Neural crest cell (in vitro differentiated cells): ENCODE results near the gene NCR3LG1. TPM values are rescaled to one million over a fixed set of nuclear protein-coding genes. Genes with fewer than 3 reads are reported as not detected.

Experiments
- DNase-seq: peaks from one replicate; pipeline ENCODE4 v3.0.0; 2021; ENCODE audit warnings: low read depth, mixed read lengths, low spot score
- H3K27ac Mint-ChIP-seq: one replicate; pipeline ENCODE4 v1.8.0; 2021; ENCODE audit warnings: mild to moderate bottlenecking, mixed read lengths; ENCODE audit not compliant: unreplicated experiment
- H3K27me3 Mint-ChIP-seq: 2 replicates; pipeline ENCODE4 v1.8.0; 2021; ENCODE audit warnings: low read depth, mild to moderate bottlenecking, mixed read lengths
- H3K36me3 Mint-ChIP-seq: 2 replicates; pipeline ENCODE4 v1.8.0; 2021; ENCODE audit warnings: low read depth, mild to moderate bottlenecking, mixed read lengths
- H3K4me1 Mint-ChIP-seq: 2 replicates; pipeline ENCODE4 v1.8.0; 2021; ENCODE audit warnings: mixed read lengths
- H3K4me3 Mint-ChIP-seq: one replicate; pipeline ENCODE4 v1.8.0; 2021; ENCODE audit warnings: mild to moderate bottlenecking, mixed read lengths
- H3K9me3 Mint-ChIP-seq: 2 replicates; pipeline ENCODE4 v1.8.0; 2021; ENCODE audit warnings: mixed read lengths
- CTCF ChIP-seq: fragments of 200-600 bp; sonication (generic); conservative IDR thresholded peaks from 2 replicates; pipeline ENCODE4 v1.5.0; 2021; ENCODE audit warnings: antibody characterized with exemption, mild to moderate bottlenecking
- total RNA-seq: library from RNA; stranded (reverse); gene quantifications from 2 replicates; pipeline ENCODE4 v1.2.1, GENCODE V29; 2021

The NCR3LG1 gene
- total RNA-seq, 1 donor from 2014 or later = 18.8 TPM

GRCh38 chr11:17413414-17414316 lies 62.1 kb downstream of the NCR3LG1 start:
- H3K27ac Mint-ChIP-seq = peak overlapping the region; percentile 20
- peaks cover 8% of the 10 kb centered on the region for H3K27me3 Mint-ChIP-seq
- H3K4me1 Mint-ChIP-seq = peaks cover 17% of the 10 kb centered on the region

GRCh38 chr11:17414317-17414737 lies 62.7 kb downstream of the NCR3LG1 start:
- H3K27ac Mint-ChIP-seq = no peak overlapping the region
- peaks cover 17% of the 10 kb centered on the region for H3K4me1 Mint-ChIP-seq
- peaks cover 9% of the 10 kb centered on the region for H3K27me3 Mint-ChIP-seq
- no peaks in the 10 kb centered on the region for H3K9me3 Mint-ChIP-seq
- H3K4me3 Mint-ChIP-seq = no peak overlapping the region
- no peak for DNase-seq
- TF ChIP-seq CTCF = no peak
- H3K36me3 Mint-ChIP-seq = no peaks in the 10 kb centered on the region

More at GRCh38 chr11:17413414-17414316, 62.1 kb downstream of the NCR3LG1 start:
- no peaks in the 10 kb centered on the region for H3K36me3 Mint-ChIP-seq
- no peak for TF ChIP-seq CTCF
- H3K9me3 Mint-ChIP-seq = no peaks in the 10 kb centered on the region
- no peak overlapping the region for H3K4me3 Mint-ChIP-seq
- no peak for DNase-seq

- Mint-ChIP-seq H3K4me1 (peaks cover 17% of the 10 kb centered on the region), H3K9me3 (no peaks in the 10 kb centered on the region), H3K4me3 (no peak overlapping the region), H3K36me3 (no peaks in the 10 kb centered on the region), H3K27me3 (peaks cover 11% of the 10 kb centered on the region), H3K27ac (no peak overlapping the region)
- TF ChIP-seq CTCF = no peak
- no peak for DNase-seq
These were observed 63.4 kb downstream of the NCR3LG1 start for GRCh38 chr11:17414992-17415391.

- H3K27me3 Mint-ChIP-seq = peaks cover 11% of the 10 kb centered on the region
- no peak overlapping the region for H3K27ac Mint-ChIP-seq
- H3K4me1 Mint-ChIP-seq = peaks cover 17% of the 10 kb centered on the region
- no peak overlapping the region for H3K4me3 Mint-ChIP-seq
- no peaks in the 10 kb centered on the region for H3K36me3 Mint-ChIP-seq
- no peak for DNase-seq
- H3K9me3 Mint-ChIP-seq = no peaks in the 10 kb centered on the region
- no peak for TF ChIP-seq CTCF
These were observed 64.0 kb downstream of the NCR3LG1 start for GRCh38 chr11:17415523-17416104.

GRCh38 chr11:17416492-17416891 lies 64.9 kb downstream of the NCR3LG1 start:
- peaks cover 17% of the 10 kb centered on the region for H3K4me1 Mint-ChIP-seq
- H3K4me3 Mint-ChIP-seq = no peak overlapping the region
- H3K27ac Mint-ChIP-seq = no peak overlapping the region
- no peaks in the 10 kb centered on the region for H3K36me3 Mint-ChIP-seq
- TF ChIP-seq CTCF = no peak
- no peaks in the 10 kb centered on the region for H3K9me3 Mint-ChIP-seq
- peaks cover 14% of the 10 kb centered on the region for H3K27me3 Mint-ChIP-seq
- no peak for DNase-seq
